Activated T-cell treated with anti-CD3 and anti-CD28 coated beads, Interleukin-2, amount 50 U/mL, for 48 hours (primary cell): Measurements from ENCODE around the gene HDAC10.
A peak's percentile ranks its signal among the peaks of the same experiment; 100 is the strongest.

ENCODE experiments used
- DNase-seq, 2 experiments: peaks; one replicate each; pipeline ENCODE4 v3.0.0-alpha.2; 2020

HDAC10 gene

GRCh38 chr22:50269573-50269969 lies 18.5 kb upstream of the HDAC10 start:
- no peak for DNase-seq

DNA sequence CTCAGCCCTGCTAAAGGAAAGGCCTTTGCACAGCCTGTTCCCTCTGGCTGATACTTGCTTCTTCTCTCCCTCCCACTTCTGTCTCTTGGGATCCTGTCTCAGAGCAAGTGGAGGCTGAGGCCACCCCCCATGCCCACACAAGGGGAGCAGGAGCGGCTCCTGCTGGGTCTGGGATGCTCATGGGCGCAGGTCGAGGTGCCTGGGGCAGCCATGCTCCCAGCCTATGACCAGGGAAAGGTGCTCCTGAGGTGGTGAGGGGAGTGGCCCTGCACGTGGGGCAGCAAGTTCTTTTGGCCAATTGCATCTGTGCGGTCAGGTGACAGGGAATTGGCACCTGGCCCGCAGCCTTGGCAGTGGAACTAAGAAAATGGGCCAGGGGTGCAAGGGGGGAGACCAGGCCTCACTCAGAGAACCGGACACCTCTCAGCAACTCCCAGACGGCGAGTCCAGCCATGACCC lies 17.6 kb upstream of the HDAC10 start:
- no peak for DNase-seq

DNA sequence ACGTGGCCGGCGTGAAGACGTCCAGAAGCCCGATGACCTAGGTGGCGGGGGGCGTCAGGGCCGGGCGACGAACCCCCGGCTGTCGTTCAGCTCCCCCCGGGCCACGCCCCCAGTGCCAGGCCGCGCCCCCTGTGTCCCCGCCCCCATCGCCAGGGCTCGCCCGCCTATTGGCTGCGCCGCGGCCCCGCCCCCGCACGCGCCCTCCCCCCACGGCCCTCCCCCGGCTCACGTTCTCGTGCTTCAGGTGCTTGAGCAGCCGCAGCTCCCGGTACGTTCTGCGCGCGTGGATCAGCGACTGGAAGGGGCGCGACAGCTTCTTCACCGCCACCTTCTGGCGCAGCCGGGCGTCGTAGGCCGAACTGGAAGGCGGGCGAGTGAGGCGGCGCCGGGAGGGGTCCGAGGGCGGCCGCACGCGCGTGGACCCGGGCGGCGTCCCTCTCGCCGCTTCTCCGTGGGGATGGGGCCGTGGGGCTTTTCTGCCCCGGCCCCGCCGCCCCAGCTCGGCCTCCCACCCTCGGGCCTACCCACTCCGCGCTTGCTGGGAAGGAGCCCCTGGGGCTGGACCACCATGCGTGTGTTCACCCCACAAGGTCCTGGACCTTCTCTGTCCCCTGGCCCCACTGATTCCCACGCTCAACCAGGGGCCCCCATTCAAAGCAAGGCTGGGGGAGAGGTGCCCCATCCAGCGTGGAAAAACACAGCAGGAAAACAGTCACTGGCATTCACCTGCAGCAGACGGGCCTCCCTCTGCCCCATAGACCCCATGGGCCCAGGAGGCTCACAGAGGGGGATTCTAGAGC lies 16.7 kb upstream of the HDAC10 start:
- peak; percentile 69 to 70 for DNase-seq

DNA sequence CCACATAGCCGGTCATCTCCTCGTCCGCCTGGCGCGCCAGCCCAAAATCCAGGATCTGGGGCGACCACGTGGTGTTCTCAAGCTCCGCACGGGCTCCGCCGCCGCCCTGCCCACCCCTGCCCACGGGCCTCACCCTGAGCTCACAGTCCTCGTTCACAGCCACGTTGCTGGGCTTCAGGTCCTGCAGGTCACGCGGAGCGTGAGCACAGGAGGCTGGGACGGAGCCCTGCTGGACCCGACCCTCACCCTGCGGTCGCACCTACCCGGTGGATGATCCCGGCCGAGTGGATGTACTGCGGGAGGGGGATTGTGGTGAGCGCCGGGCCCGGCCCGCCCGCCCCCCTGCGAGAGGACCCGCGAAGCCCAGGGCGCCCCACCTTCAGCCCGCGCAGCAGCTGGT lies 15.9 kb upstream of the HDAC10 start:
- no peak for DNase-seq

DNA sequence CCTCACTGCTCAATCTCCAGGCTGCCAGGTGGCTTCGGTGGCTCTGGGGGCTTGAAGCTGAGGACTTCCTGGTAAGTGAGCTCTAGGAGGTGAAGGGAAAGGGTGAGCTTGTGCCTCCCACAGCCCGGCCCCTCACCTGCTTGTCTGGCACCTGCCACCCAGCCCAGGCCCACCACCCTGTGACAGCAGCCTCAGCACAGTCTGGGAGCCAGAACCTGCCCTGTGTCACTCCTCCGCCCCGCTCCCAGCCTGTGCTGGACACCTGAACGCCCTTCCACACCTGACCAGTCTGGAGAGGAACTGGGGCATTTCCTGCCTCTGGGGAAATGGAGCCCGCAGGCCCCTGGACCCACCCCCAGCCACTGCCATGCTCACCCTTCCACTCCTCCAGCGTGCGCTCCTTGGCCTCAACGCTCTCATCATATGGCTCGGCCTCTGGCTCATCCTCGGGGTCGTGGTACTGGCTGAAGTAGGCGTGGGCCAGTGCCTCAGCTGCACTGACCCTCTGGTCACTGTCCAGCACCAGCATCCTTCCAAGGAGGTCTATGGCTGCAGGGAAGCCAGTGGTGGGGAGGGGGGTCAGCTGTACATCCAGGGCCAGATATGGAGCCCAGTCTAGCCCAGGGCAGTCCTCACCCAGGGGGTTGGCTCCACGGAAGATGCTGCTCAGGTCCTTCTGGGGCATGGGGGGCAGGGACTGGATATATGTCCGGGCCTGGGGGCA lies 14.0 kb upstream of the HDAC10 start:
- DNase-seq, result no peak

DNA sequence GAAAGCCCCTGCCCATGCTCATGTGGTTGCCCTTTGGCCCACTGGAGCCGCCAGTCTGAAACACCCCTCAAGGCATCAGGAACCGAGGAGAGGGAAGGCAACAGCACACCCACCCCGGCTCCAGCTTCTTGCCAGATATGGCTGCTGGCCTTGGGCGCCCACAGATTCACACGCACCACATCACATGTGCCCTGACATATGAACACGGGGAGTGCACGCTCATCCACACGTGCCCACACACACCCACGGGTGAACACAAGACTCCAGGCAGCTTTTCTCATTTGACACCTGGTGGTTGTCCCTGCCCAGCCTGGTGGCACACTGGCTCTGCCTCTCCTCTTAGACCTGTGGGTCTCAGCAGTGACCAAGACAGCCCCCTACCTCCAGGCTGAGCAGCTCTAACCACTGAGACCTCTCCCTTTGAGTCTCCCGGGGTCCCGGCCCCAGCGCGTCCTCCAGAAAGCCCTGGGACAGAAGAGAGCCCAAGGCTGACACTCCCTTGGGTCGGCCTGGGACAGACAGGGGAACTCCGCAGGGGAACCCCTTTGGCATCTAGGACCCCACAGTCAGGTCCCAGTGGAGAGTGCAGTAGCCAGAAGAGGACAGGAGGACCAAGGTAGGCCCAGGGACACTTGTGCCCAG lies 13.2 kb upstream of the HDAC10 start:
- DNase-seq, result no peak

GRCh38 chr22:50262973-50263617 lies 12.0 kb upstream of the HDAC10 start:
- no peak for DNase-seq

GRCh38 chr22:50262460-50262911 lies 11.4 kb upstream of the HDAC10 start:
- no peak for DNase-seq

GRCh38 chr22:50261615-50262459 lies 10.8 kb upstream of the HDAC10 start, which contains the start of gene MAPK12:
MAPK12 (minus strand) TSS chr22:50261683; CDS start chr22:50261509, 174 bp downstream.
- no peak for DNase-seq

- DNase-seq, result peak; percentile 53 to 67
Measured at GRCh38 chr22:50260801-50261614, 9.9 kb upstream of the HDAC10 start.

- DNase-seq, result no peak
Measured at GRCh38 chr22:50260434-50260800, 9.4 kb upstream of the HDAC10 start.

GRCh38 chr22:50259302-50259701 lies 8.2 kb upstream of the HDAC10 start:
- no peak for DNase-seq

DNA sequence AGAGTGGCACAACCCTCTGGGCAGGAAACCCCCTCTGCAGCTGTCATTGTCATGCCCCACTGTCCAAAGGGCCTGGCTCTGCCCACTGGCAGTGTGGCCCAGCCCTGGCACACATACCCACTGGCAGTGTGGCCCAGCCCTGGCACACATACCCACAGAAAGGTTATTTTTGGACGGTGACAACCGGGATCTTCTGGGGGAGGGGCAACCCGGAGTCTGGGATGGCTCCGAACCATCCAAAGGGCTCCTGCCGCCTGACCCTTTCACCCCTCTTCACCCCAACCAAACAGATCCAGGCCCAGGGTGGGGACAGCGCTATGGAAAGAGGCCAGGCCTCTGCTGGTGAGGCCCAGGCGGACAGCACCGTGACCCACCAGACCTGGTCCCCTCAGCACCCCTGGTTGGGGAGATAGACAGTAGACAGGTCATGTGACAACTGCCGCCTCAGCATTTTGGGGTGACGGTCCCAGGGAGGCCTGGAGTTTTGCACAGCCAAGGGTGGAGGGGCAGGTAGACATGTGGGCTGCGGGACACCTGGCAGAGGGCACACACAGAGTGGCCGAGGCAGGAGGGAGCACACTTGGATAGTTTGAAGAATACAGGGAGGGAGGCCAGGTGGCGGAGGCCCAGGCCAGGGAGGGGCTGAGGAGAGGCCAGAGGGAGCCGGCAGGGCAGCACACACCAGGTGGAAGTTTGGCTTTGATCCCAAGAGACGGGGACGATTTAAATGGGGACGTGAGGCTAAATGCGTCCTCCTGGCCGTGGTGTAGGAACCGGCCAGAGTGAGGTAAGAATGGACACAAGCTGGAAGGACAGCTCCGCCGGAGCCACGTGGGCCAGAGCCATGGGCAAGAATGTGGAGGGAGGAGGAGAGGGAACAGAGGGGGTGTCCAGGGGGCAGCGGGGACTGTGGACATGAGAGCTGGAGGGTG lies 7.6 kb upstream of the HDAC10 start:
- DNase-seq, result no peak

DNA sequence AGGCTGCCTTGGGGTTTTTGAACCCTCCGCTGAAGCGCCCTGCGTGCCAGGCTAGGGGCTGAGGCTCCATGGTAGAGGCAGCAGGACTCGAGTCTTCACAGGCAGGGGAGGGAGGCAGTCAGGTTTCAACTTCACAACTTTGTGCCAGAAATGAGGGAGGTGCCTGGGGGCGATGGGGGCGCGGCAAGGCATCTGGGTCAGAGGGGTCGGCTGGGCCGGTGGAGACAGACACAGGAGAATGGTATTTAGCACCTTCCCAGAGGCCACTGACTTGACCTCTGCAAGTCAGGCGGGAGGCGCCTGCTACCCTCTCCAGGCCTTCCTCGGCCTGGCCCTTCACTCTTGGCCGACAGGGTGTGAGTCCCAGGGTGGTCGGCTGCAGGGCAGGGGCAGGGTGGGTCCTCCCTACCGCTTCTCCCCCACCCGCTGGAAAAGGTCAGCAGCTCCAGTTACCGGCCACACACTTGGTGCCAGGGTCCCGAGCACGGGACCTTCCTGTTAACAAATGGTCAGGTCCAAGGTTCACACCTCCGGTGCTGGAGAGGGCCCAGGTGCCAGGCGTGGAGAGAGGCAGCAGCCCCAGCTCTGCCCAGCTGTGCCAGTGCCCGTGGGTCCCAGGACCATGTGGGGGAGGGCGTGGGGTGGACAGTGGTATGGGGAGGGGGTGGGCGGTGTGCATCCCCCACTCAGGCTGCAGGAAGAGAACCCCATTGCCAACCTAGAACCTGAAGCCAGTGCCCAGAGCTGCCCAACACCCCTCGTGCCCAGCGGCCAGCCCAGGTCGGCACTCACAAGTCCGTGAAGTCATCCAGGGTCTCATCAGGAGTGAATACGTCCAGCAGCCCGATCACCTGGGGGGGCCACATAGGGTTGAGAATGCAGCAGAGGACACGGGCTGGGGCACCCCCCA lies 6.6 kb upstream of the HDAC10 start:
- DNase-seq, result no peak

DNA sequence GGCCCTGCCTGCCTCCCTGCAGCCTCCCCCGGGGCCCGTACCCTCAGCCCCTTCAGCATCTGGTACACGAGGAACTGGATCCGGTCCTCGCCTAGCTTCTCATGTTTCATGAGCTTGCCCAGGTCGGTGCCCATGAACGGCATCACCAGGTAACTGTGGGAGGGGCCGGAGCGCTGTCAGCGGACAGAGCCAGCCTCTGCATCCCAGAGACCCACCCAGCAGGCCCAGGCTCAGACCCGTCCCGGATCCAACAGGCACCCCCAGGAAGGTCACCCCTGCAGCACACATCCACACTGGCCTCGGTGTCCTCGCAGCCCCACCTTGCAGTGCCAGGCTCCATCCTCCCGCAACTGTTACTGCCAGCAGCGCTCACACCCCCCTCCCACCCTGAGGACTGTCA lies 6.0 kb upstream of the HDAC10 start:
- no peak for DNase-seq

DNA sequence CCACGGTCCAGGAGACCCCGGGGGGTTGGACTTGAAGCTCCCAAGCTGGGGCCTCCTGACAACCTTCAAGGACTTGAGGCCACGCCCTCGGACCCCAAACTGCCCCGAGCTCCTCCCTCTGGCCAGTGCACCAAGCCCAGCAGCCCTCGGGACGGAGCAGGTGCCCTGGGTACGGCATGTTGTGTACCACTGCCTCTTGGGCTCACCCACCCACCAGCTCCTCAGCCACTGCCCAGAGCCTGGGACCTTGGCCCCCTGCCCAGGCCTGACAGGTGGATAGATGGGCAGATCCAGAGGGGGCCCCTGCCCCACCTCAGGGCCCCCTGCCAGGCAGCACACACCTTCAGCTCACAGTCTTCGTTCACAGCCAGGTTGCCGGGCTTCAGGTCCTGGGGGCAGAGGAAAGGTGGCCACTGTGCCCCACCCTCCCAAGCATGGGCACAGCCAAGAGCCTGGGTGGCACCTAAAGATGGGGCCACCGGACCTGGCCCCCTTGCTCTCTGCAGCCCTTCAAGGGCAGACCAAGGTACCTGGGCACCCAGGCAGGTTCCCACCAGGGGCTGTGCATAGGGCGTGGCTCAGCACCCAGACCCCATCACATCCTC lies 5.3 kb upstream of the HDAC10 start:
- DNase-seq, result no peak

- no peak for DNase-seq
Measured at GRCh38 chr22:50255607-50256006, 4.5 kb upstream of the HDAC10 start.

- DNase-seq, result no peak
Measured at GRCh38 chr22:50255099-50255498, 4.0 kb upstream of the HDAC10 start.

- DNase-seq, result no peak
Measured at GRCh38 chr22:50253941-50254340, 2.9 kb upstream of the HDAC10 start.
